ENCODE measurements around the gene SEC61B. TPM values are rescaled to one million over a fixed set of nuclear protein-coding genes. Genes with fewer than 3 reads are reported as not detected.

SEC61B gene
- total and polyA plus RNA-seq, 10 of the 15 experiments (the other 5 are each of a cell fraction or from before 2014, with no cell fraction given) = 108 to 747 (median 301) TPM

GRCh38 chr9:99253772-99254431 lies 31.8 kb downstream of the SEC61B start (continued):
- peak in 1 of 2 experiments; percentile 51; a peak in 1 of 3 replicates for TF ChIP-seq EGR1 (IDR thresholded peaks at IDR 0.05; ENCODE audit: borderline replicate concordance in 1 of 2, low read depth in 2 of 2, low read length in 2 of 2)
- peak; percentile 77 for TF ChIP-seq MTA2 (IDR thresholded peaks at IDR 0.05; ENCODE audit: low read depth)
- no peak for TF ChIP-seq SMAD5 (IDR thresholded peaks at IDR 0.05; ENCODE audit: low read depth)
- no peak for TF ChIP-seq MYC (IDR thresholded peaks at IDR 0.05; ENCODE audit: insufficient read depth, insufficient read length, insufficient replicate concordance, low read length, severe bottlenecking)
- TF ChIP-seq ZNF217 (IDR thresholded peaks at IDR 0.05) = no peak
- TF ChIP-seq GATAD2B (conservative IDR thresholded peaks at IDR 0.05; ENCODE audit: low read depth) = peak; percentile 86
- no peak for TF ChIP-seq SUPT20H (IDR thresholded peaks at IDR 0.05; ENCODE audit: borderline replicate concordance, control insufficient read depth, low read depth, low read length)
- TF ChIP-seq ZNF592 (IDR thresholded peaks at IDR 0.05) = no peak
- peak; percentile 2 to 17 (median 13); a peak in 3 of 6 replicates for TF ChIP-seq CTCF (IDR thresholded peaks at IDR 0.05 in 2 of 3, conservative IDR thresholded peaks at IDR 0.05 in 1 of 3; ENCODE audit: control insufficient read depth in 2 of 3, extremely low read depth in 1 of 3, insufficient read depth in 1 of 3, low read depth in 3 of 3, low read length in 3 of 3)
- peak; percentile 93 for TF ChIP-seq BCL3 (IDR thresholded peaks at IDR 0.05; ENCODE audit: borderline replicate concordance, insufficient read depth, low read depth, low read length, poor library complexity, severe bottlenecking)
- TF ChIP-seq CBX5 (IDR thresholded peaks at IDR 0.05; ENCODE audit: low read depth) = peak; percentile 68; the same call in 1 of the 2 replicates
- TF ChIP-seq USF2 (IDR thresholded peaks at IDR 0.05; ENCODE audit: borderline replicate concordance, low read depth, low read length) = no peak
- no peak for TF ChIP-seq ZZZ3 (IDR thresholded peaks at IDR 0.05; ENCODE audit: control insufficient read depth, insufficient read length, low read depth)
- no peak for TF ChIP-seq IRF5 (IDR thresholded peaks at IDR 0.05; ENCODE audit: borderline replicate concordance)
- TF ChIP-seq POLR2A (IDR thresholded peaks at IDR 0.05; ENCODE audit: low read depth, low read length) = peak; percentile 81
- peak; percentile 67; the same call in 1 of the 2 replicates for TF ChIP-seq TAF1 (IDR thresholded peaks at IDR 0.05; ENCODE audit: borderline replicate concordance, low read depth, low read length)

All from GM12878 (cell line).